Measurements from ENCODE around the gene QSOX1. TPM values are rescaled to one million over a fixed set of nuclear protein-coding genes. Genes with fewer than 3 reads are reported as not detected.

The QSOX1 gene
- total RNA-seq, 4 donors from 2014 or later = 109 to 124 (median 119) TPM

- in situ Hi-C loops (cut with MboI; ENCODE audit: low pct_ligation_motif_present in 1 of 4, low pct_unique_long_range_greater_than_20kb in 1 of 4, low sequenced_read_pairs in 3 of 4) = no loop called here
- Histone ChIP-seq H3K4me3 (no peak overlapping the region), H3K4me1 (no peaks in the 10 kb centered on the region), H3K27ac (no peak overlapping the region), H3K36me3 (peaks cover 0 to 13% (median 6%) of the 10 kb centered on the region in 4 donors), H3K27me3 (no peaks in the 10 kb centered on the region), H3K9me3 (no peaks in the 10 kb centered on the region)
- 40 to 53% methylated on average over 1 to 8 of the region's 8 CpGs for WGBS, 2 donors (ENCODE audit: low coverage in 1 of 2)
- DNase-seq = peak; percentile 54
- TF ChIP-seq POLR2A (IDR thresholded peaks at IDR 0.05) (no peak), CTCF (IDR thresholded peaks at IDR 0.05) (peak; percentile 27 to 63 (median 60))
- intact Hi-C loops (cut with DNase I; ENCODE audit: low total_unique reads) = no loop called here
Measured at GRCh38 chr1:180188091-180188506, 33.4 kb downstream of the QSOX1 start.

- intact Hi-C loops (cut with DNase I; ENCODE audit: low total_unique reads) (no loop called here), in situ Hi-C loops (cut with MboI; ENCODE audit: low pct_ligation_motif_present in 1 of 4, low pct_unique_long_range_greater_than_20kb in 1 of 4, low sequenced_read_pairs in 3 of 4) (no loop called here)
- H3K4me3 ChIP-seq = no peak overlapping the region
- H3K9me3 ChIP-seq = no peaks in the 10 kb centered on the region
- peaks cover 0 to 13% (median 6%) of the 10 kb centered on the region in 4 donors for H3K36me3 ChIP-seq
- TF ChIP-seq EP300 (IDR thresholded peaks at IDR 0.05; ENCODE audit: low read depth) (no peak), POLR2AphosphoS5 (IDR thresholded peaks at IDR 0.05) (no peak), POLR2A (IDR thresholded peaks at IDR 0.05) (no peak), CTCF (IDR thresholded peaks at IDR 0.05) (no peak)
- no peak for DNase-seq
- H3K27me3 ChIP-seq = no peaks in the 10 kb centered on the region
- peaks cover 0 to 5% (median 2%) of the 10 kb centered on the region in 4 donors for H3K4me1 ChIP-seq
- H3K27ac ChIP-seq = no peak overlapping the region
- WGBS, 2 donors (ENCODE audit: low coverage in 1 of 2) = 86 to 100% methylated on average over 5 to 8 of the region's 8 CpGs
Measured at GRCh38 chr1:180188684-180189175, 34.1 kb downstream of the QSOX1 start.

GRCh38 chr1:180190091-180190490 lies 35.4 kb downstream of the QSOX1 start:
- TF ChIP-seq POLR2A (IDR thresholded peaks at IDR 0.05) (no peak), EP300 (IDR thresholded peaks at IDR 0.05; ENCODE audit: low read depth) (no peak), CTCF (IDR thresholded peaks at IDR 0.05) (no peak), POLR2AphosphoS5 (IDR thresholded peaks at IDR 0.05) (no peak)
- Histone ChIP-seq H3K36me3 (peaks cover 0 to 13% (median 6%) of the 10 kb centered on the region in 4 donors), H3K4me3 (no peak overlapping the region), H3K27ac (no peak overlapping the region), H3K27me3 (no peaks in the 10 kb centered on the region), H3K9me3 (no peaks in the 10 kb centered on the region), H3K4me1 (peaks cover 0 to 8% (median 4%) of the 10 kb centered on the region in 4 donors)
- DNase-seq = no peak
- in situ Hi-C loops (cut with MboI; ENCODE audit: low pct_ligation_motif_present in 1 of 4, low pct_unique_long_range_greater_than_20kb in 1 of 4, low sequenced_read_pairs in 3 of 4) (no loop called here), intact Hi-C loops (cut with DNase I; ENCODE audit: low total_unique reads) (no loop called here)
- 96% methylated on average over 5 of the region's 5 CpGs; no CpG with 5 or more reads in 1 of the 2 donors for WGBS, 2 donors (ENCODE audit: low coverage in 1 of 2)

- Histone ChIP-seq H3K27me3 (no peaks in the 10 kb centered on the region), H3K36me3 (peaks cover 0 to 18% (median 7%) of the 10 kb centered on the region in 4 donors), H3K4me3 (no peak overlapping the region), H3K4me1 (peaks cover 0 to 8% (median 4%) of the 10 kb centered on the region in 4 donors), H3K27ac (no peak overlapping the region), H3K9me3 (no peaks in the 10 kb centered on the region)
- TF ChIP-seq CTCF (IDR thresholded peaks at IDR 0.05) = no peak
- no peak for DNase-seq
- in situ Hi-C loops (cut with MboI; ENCODE audit: low pct_ligation_motif_present in 1 of 4, low pct_unique_long_range_greater_than_20kb in 1 of 4, low sequenced_read_pairs in 3 of 4) = no loop called here
- WGBS, 2 donors (ENCODE audit: low coverage in 1 of 2) = 92 to 93% methylated on average over 7 of the region's 7 CpGs
- intact Hi-C loops (cut with DNase I; ENCODE audit: low total_unique reads) = no loop called here
Measured at GRCh38 chr1:180192172-180192571, 37.5 kb downstream of the QSOX1 start.

All from transverse colon (tissue), 4 donors.